ENCODE data around the gene HERC2.

The HERC2 gene

DNA sequence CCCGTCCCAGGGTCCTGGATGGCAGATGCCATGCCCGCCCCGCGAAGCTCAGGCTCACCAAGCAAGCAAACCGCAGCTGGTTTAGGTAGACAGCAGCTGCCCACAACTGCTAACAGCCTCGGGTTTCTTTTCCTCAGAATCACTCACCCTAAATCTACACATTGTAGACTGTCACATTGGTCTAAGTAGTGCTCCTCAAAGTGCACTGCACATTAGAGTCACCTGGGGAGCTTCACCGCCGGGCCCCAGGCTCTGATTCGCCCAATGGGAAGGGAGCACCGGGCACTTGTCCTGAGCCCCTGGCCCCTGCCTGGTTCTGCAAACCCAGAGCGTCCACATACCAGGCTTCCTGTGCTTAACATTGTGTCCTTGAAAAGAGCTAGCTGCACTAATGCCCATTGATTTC lies 223.6 kb downstream of the HERC2 start:
- Histone ChIP-seq H3K9me3 (ENCODE audit: insufficient read depth, low read length, severe bottlenecking) (no peaks in the 10 kb centered on the region), H3K4me1 (ENCODE audit: insufficient read depth, low read length) (no peaks in the 10 kb centered on the region), H4K20me1 (ENCODE audit: insufficient read depth, low read length) (no peaks in the 10 kb centered on the region), H3K4me3 (ENCODE audit: low read depth in 1 of 2, low read length in 2 of 2) (no peak overlapping the region), H3K4me2 (ENCODE audit: insufficient read depth, low read length) (no peak overlapping the region), H3K27me3 (ENCODE audit: insufficient read depth, low read length, poor library complexity) (no peaks in the 10 kb centered on the region), H3K36me3 (ENCODE audit: insufficient read depth, low read length) (no peaks in the 10 kb centered on the region), H3K27ac (ENCODE audit: low read length) (no peak overlapping the region), H3K9ac (ENCODE audit: low read depth, low read length) (no peak overlapping the region), H2AFZ (ENCODE audit: low read depth, low read length) (no peak overlapping the region), H3K79me2 (ENCODE audit: insufficient read depth, low read length) (no peaks in the 10 kb centered on the region)
- ATAC-seq (ENCODE audit: insufficient read depth, low read depth) (no peak), DNase-seq (no peak)
- TF ChIP-seq, protein P1, sequence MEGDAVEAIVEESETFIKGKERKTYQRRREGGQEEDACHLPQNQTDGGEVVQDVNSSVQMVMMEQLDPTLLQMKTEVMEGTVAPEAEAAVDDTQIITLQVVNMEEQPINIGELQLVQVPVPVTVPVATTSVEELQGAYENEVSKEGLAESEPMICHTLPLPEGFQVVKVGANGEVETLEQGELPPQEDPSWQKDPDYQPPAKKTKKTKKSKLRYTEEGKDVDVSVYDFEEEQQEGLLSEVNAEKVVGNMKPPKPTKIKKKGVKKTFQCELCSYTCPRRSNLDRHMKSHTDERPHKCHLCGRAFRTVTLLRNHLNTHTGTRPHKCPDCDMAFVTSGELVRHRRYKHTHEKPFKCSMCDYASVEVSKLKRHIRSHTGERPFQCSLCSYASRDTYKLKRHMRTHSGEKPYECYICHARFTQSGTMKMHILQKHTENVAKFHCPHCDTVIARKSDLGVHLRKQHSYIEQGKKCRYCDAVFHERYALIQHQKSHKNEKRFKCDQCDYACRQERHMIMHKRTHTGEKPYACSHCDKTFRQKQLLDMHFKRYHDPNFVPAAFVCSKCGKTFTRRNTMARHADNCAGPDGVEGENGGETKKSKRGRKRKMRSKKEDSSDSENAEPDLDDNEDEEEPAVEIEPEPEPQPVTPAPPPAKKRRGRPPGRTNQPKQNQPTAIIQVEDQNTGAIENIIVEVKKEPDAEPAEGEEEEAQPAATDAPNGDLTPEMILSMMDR (IDR thresholded peaks at IDR 0.05; ENCODE audit: borderline replicate concordance, extremely low read depth, low read length, poor library complexity, severe bottlenecking), result no peak
- no peak for TF ChIP-seq EZH2 (IDR thresholded peaks at IDR 0.05; ENCODE audit: borderline replicate concordance, low read depth, low read length, severe bottlenecking)

- H4K20me1 ChIP-seq (ENCODE audit: insufficient read depth, low read length), result no peaks in the 10 kb centered on the region
- H3K4me2 ChIP-seq (ENCODE audit: insufficient read depth, low read length), result no peak overlapping the region
- H3K4me1 ChIP-seq (ENCODE audit: insufficient read depth, low read length), result no peaks in the 10 kb centered on the region
- no peak overlapping the region for H3K27ac ChIP-seq (ENCODE audit: low read length)
- TF ChIP-seq, protein P1 (IDR thresholded peaks at IDR 0.05; ENCODE audit: borderline replicate concordance, extremely low read depth, low read length, poor library complexity, severe bottlenecking), result no peak
- TF ChIP-seq EZH2 (IDR thresholded peaks at IDR 0.05; ENCODE audit: borderline replicate concordance, low read depth, low read length, severe bottlenecking), result no peak
- no peak overlapping the region for H3K9ac ChIP-seq (ENCODE audit: low read depth, low read length)
- no peaks in the 10 kb centered on the region for H3K27me3 ChIP-seq (ENCODE audit: insufficient read depth, low read length, poor library complexity)
- DNase-seq (no peak), ATAC-seq (ENCODE audit: insufficient read depth, low read depth) (no peak)
- H2AFZ ChIP-seq (ENCODE audit: low read depth, low read length), result no peak overlapping the region
- no peaks in the 10 kb centered on the region for H3K36me3 ChIP-seq (ENCODE audit: insufficient read depth, low read length)
- H3K79me2 ChIP-seq (ENCODE audit: insufficient read depth, low read length), result no peaks in the 10 kb centered on the region
- no peaks in the 10 kb centered on the region for H3K9me3 ChIP-seq (ENCODE audit: insufficient read depth, low read length, severe bottlenecking)
- no peak overlapping the region for H3K4me3 ChIP-seq (ENCODE audit: low read depth in 1 of 2, low read length in 2 of 2)
These were observed 224.2 kb downstream of the HERC2 start for GRCh38 chr15:28097656-28098359.

DNA sequence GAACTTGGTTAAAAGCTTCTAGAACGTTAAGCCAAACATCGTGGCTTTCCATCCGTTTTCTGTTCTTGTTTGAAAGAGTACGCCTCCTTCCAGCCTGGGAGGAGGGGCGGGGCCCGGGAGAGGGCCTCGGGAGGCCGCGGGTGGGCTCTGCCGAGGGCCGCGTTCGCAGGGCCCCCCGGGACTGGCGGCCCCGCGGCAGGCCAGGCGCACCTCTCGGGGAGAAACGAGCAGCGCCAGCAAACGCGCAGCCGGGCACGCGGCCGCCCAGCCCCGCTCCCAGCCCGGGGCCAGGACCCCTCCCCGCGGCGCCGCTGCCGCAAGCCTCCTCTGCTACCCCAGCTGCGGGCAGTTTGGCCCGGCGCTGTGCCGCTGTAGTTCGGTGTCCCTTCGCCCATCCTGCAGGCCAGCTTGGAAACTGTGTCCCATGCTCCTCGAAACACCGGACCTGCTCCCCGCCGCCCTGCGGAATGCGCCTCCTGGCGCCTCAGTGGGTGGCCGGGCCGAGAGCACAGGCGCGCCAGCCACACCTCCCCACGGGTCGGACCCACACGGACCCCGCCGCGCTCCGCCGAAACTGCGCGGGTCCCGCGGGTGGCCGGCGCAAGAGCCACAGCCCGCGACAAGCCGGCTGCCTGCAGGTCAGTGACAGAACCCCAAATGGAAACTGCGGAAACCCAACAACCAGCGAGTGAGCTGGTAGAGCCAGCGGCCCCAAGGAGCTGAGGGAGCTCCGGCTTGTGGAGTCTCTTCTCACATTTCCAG lies 225.1 kb downstream of the HERC2 start:
- H2AFZ ChIP-seq (ENCODE audit: low read depth, low read length), result no peak overlapping the region
- no peak overlapping the region for H3K27ac ChIP-seq (ENCODE audit: low read length)
- no peaks in the 10 kb centered on the region for H3K27me3 ChIP-seq (ENCODE audit: insufficient read depth, low read length, poor library complexity)
- ATAC-seq (ENCODE audit: insufficient read depth, low read depth) (no peak), DNase-seq (no peak)
- no peaks in the 10 kb centered on the region for H3K79me2 ChIP-seq (ENCODE audit: insufficient read depth, low read length)
- no peak overlapping the region for H3K4me3 ChIP-seq (ENCODE audit: low read depth in 1 of 2, low read length in 2 of 2)
- no peak overlapping the region for H3K9ac ChIP-seq (ENCODE audit: low read depth, low read length)
- H3K4me1 ChIP-seq (ENCODE audit: insufficient read depth, low read length), result no peaks in the 10 kb centered on the region
- TF ChIP-seq EZH2 (IDR thresholded peaks at IDR 0.05; ENCODE audit: borderline replicate concordance, low read depth, low read length, severe bottlenecking), result no peak
- TF ChIP-seq, protein P1 (IDR thresholded peaks at IDR 0.05; ENCODE audit: borderline replicate concordance, extremely low read depth, low read length, poor library complexity, severe bottlenecking), result no peak
- H3K4me2 ChIP-seq (ENCODE audit: insufficient read depth, low read length), result no peak overlapping the region
- no peaks in the 10 kb centered on the region for H3K36me3 ChIP-seq (ENCODE audit: insufficient read depth, low read length)
- H4K20me1 ChIP-seq (ENCODE audit: insufficient read depth, low read length), result no peaks in the 10 kb centered on the region
- H3K9me3 ChIP-seq (ENCODE audit: insufficient read depth, low read length, severe bottlenecking), result no peaks in the 10 kb centered on the region

All from DND-41 (cell line).